KBM-7 (cell line): ENCODE results near the gene TLR8.

Experiments
- DNase-seq: peaks from one replicate; pipeline ENCODE4 v3.0.0-alpha.2; 2015
- in situ Hi-C: fragments of 300-500 bp; cut with MboI; formaldehyde crosslinking; loops from 2 replicates; pipeline ENCODE4 v1.14.3; 2020; ENCODE audit warnings: low sequenced_read_pairs, low pct_unique_long_range_greater_than_20kb, mixed read lengths

Gene TLR8

DNA sequence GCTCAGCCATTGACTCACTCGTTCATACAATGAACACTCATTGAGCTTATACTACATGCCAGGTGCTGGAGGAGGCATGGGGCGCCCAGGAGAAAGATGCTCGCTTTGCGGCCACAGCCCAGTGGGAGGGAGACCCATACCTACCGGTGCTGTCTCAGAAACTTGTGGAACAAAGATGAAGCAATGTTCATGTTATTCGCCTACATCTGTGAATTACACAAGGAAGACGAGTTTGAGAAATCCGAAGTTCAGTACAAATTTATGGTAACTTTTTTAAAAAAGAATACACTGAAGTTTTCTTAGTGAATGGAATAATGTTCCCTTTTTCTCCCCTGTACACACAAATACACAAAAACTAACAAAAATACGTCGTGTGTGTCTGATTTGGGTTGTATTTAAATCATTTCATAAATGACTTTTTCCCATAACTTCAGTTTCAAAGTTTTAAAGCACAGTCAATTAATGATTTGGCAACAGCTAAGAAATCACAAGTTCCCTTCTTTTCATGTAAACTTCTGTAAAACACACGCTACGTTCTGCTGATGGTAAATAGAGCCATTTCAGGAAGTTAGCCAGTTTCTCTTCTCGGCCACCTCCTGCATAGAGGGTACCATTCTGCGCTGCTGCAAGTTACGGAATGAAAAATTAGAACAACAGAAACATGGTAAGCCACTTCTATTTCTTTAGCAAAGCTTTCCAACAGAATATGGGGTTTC, at the start of gene TLR8:
TSS of gene TLR8 (plus strand) at position 575 of the 716 bp plus-strand sequence. CDS start at position 662, 87 bp downstream.
- DNase-seq = no peak
- in situ Hi-C loops = loop anchor here (25.0 kb wide), 1 partner anchor 94 kb away; no protein-coding TSS in a partner anchor

DNA sequence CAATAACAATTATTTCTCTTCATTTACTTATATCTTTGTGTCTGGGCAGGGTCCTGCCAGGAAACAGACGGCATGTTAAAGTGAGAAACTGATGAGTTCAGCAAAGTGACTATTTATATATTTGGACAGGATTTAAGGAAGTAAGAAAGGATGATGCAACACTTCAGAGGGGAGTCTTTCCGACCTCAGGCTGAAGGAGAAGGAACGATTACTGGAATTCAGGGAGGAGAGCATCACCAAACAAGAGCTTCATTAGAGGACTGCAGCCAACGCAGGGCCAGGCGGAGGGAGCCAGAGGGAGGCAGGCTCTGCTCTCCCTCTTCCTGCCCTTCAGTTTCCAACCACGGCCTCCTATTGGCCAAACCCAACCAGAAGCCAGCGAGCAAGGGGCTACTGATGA, 41.1 kb upstream of the TLR8 start:
- in situ Hi-C loops = no loop called here
- peak; percentile 83 for DNase-seq

DNA sequence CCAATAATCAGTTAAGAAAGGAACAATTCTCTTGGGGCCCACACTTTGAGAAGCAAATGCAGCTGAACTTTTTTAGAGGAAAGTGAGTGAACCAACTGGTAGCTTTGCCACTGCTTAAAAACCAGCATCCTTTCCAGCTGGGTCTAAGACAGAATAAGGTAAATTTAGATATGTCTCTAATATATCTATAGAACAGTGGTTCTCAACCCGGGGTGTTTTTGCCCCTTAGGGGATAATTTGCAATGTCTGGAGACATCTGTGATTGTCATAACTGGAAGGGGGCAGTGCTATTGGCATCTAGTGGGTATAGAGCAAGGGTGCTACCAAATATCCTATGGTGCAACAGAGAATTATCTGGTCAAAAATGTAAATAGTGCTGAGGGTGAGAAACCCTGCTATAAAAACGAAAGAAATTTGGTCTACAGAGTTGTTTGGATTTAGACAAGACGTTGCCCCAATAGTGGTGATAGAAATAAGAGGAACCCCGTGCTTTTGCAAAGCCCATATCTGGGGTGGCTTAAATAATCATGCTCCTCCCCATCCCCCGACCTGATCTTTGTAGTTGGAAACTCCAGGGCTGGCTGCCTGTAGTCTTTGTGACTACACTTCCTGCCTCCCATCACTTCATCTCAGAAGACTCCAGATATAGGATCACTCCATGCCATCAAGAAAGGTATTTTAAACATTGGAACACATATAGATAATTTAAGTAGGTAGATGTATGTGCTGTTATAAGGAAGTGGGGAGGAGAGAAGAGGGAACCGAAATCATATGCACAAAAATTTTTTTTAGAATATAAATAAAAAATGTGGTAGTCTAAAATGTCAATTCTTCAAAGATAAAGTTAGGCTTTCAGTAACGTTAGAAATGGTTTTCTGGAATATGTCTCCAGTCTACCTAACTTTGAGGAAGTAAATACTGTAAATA, 39.7 kb upstream of the TLR8 start, which contains the start of gene TLR7:
TSS of gene TLR7 (plus strand) at position 622 of the 927 bp plus-strand sequence. CDS start 507 bp downstream, outside the sequence.
- DNase-seq = no peak
- in situ Hi-C loops = no loop called here

DNA sequence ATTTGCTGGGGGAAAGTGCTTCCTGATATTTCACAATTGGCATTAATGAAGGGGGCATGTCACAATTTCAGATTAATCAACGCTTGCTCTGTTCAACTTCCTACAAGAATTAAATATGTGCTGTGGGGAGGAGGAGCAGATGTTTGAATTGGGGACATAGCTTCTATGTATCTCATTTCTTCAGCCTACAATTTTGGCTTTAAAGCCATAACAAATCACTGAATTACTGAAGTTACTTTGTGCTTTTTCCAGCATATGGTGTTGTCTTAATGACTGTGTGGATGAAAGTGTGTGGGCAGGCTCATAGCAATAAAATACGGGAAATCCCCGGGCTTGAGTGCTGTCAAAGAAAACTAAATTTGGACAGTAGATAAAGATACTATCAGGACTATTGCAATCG, 38.7 kb upstream of the TLR8 start:
- in situ Hi-C loops = no loop called here

DNA sequence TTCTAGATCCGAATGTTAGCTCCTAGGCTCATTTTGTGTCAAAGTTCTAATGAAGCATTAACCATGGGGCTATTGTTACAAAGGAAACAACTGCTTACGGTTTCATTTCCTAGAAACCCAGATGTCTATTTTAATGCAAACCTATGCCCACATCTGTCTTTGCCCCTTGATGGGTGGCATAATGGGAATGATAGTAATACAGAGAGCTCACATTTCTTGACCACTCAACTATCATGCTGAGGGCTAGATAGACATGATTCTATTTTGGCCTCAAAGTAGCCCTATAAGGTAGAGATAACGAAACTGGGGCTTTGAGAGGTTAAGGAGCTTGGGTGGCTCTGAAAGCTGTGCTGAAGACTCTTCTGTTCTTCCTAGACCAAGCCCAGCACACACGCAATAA, 37.7 kb upstream of the TLR8 start:
- in situ Hi-C loops = no loop called here
- no peak for DNase-seq

More for the DNA sequence above, 38.7 kb upstream of the TLR8 start:
- DNase-seq = no peak

DNA sequence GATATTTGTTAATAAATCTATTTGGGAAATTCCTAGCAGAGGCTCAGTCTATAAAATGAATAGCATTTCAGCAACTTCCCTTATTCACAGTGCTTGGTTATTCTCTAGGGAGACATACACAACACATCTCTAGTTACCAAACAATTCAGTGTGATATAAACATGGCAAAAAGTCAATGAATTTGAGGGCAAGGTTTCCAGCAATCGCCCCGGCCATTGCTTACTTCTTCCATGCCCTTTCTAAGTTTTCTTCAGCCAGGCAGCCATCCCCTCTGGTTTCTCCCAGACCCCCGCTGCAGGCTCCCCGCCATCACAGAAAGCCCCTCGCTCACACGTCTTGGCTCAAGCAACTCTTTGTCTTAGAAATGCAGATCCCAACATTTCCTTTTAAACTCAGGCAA, 35.2 kb upstream of the TLR8 start:
- no peak for DNase-seq

DNA sequence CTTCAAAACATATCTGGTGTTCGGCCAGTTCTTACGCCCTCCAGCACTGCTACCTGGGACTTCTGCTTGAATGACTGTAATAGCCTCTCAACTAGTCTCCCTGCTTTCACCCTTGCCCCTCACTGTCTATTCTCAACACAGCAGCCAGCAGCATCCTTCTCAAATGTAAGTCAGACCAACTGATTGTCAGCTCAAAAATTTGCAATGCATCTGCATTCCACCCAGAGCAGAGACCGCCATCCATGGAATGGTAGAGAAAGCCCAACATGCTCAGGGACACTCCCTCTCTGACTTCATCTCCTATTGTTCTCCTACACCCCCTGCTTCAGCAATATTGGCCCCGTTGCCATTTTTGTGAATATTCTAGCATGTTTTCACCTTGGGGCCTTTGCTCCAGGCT, 33.7 kb upstream of the TLR8 start:
- in situ Hi-C loops = no loop called here

More for the DNA sequence above, 35.2 kb upstream of the TLR8 start:
- in situ Hi-C loops = no loop called here

DNA sequence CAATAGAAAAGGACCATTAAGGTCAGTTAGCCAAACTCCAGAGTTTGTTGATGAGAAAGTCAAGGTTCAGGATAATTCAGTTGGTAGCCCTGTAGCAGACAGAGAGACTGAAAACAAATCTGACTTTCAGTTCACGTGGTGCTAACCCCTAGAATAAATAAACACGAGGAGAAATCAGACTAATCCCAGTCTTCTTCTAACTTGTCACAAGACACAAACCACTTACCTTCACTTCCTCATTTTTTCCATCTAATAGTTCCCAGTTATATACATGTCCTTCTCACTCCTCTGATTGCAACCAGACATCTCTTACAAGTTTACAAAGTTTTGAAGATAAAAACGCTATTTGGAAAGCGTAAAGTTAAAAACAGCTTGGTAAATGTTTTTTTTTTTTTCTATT, 31.8 kb upstream of the TLR8 start:
- DNase-seq = no peak

More for the DNA sequence above, 33.7 kb upstream of the TLR8 start:
- no peak for DNase-seq

DNA sequence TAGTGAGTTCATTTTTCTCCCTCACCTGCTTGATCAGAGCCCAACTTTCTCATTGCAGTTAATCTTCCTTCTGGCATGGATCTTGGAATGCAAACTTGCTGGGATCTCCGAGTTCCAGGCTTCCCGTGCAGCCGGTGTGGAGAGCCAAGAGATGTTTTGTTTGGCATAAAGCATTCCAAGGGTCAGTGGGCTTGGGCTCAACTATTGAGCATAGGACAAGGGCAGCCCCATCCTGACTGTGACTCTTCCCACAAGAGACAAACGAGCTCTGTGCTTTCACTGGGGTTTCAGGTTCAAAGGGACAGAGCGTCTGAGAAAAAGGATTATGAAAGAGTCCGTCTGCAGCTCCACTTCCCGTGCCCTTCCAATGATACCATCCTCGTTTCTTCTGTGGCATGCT, 29.0 kb upstream of the TLR8 start:
- in situ Hi-C loops = no loop called here
- DNase-seq = no peak

More for the DNA sequence above, 31.8 kb upstream of the TLR8 start:
- in situ Hi-C loops = no loop called here

DNA sequence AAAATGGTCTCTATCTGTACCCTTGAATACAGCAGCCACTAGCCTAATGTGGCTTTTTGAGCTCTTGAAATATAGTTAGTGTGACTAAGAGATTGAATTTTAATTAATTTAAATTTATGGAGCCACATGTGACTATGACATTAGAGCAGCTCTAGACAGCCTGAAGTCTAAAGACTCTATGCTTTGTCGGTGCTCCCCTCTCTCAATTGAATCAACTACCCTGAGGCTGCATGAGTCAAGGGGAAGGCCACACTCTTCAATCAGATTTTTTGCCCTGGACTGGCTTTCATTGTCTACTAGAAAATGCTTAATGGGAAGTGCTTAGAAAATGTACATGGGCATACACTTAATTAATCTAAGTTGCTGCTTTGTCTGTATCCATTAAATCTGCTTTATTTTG, 27.9 kb upstream of the TLR8 start:
- in situ Hi-C loops = no loop called here
- DNase-seq = no peak

DNA sequence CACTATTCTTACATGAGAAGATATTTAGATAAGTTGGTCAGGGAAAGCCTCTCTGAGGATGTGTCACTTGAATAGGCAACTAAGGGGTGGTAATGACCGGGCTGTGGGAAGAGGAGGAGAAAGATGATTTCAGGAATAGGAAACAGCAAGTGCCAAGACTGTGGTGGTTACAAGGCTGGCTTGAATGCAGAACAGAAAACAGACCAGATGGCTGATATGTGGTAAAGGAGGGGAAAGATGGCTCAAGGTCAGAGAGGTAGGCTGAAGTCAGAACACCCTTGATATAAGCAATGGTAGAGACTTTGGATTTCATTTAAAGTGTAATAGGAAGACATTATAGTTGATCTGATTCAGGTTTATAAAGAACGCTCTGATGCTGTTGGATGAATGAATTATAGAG, 24.5 kb upstream of the TLR8 start:
- no peak for DNase-seq
- in situ Hi-C loops = no loop called here

DNA sequence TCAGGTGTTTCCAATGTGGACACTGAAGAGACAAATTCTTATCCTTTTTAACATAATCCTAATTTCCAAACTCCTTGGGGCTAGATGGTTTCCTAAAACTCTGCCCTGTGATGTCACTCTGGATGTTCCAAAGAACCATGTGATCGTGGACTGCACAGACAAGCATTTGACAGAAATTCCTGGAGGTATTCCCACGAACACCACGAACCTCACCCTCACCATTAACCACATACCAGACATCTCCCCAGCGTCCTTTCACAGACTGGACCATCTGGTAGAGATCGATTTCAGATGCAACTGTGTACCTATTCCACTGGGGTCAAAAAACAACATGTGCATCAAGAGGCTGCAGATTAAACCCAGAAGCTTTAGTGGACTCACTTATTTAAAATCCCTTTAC, 20.9 kb upstream of the TLR8 start:
- no peak for DNase-seq
- in situ Hi-C loops = no loop called here

DNA sequence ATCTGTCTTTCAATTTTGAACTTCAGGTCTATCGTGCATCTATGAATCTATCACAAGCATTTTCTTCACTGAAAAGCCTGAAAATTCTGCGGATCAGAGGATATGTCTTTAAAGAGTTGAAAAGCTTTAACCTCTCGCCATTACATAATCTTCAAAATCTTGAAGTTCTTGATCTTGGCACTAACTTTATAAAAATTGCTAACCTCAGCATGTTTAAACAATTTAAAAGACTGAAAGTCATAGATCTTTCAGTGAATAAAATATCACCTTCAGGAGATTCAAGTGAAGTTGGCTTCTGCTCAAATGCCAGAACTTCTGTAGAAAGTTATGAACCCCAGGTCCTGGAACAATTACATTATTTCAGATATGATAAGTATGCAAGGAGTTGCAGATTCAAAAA, 19.9 kb upstream of the TLR8 start:
- no peak for DNase-seq
- in situ Hi-C loops = no loop called here

DNA sequence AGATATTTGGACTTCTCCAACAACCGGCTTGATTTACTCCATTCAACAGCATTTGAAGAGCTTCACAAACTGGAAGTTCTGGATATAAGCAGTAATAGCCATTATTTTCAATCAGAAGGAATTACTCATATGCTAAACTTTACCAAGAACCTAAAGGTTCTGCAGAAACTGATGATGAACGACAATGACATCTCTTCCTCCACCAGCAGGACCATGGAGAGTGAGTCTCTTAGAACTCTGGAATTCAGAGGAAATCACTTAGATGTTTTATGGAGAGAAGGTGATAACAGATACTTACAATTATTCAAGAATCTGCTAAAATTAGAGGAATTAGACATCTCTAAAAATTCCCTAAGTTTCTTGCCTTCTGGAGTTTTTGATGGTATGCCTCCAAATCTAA, 19.3 kb upstream of the TLR8 start:
- in situ Hi-C loops = no loop called here

DNA sequence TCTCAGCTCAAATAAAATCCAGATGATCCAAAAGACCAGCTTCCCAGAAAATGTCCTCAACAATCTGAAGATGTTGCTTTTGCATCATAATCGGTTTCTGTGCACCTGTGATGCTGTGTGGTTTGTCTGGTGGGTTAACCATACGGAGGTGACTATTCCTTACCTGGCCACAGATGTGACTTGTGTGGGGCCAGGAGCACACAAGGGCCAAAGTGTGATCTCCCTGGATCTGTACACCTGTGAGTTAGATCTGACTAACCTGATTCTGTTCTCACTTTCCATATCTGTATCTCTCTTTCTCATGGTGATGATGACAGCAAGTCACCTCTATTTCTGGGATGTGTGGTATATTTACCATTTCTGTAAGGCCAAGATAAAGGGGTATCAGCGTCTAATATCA, 18.7 kb upstream of the TLR8 start:
- DNase-seq = no peak
- in situ Hi-C loops = no loop called here

More for the DNA sequence above, 19.3 kb upstream of the TLR8 start:
- DNase-seq = no peak

DNA sequence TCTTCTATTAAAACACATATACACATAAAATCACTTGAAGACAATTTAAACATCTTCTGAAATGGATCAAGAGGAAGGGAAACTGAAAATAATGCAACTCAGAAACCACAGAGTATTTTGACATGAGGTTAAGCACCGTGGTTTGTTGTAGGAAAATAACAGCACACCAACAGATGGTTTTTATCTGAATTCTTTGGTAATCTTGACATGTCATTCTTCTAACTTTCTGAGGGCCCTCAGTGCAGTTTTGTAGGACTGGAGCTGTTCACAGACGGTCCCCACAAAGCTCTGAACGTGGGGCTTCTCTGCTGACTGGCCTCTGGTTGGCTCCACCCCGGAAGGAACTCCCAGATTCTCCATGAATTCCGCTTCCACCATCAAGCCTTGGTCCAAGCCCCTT, 16.0 kb upstream of the TLR8 start:
- DNase-seq = no peak
- in situ Hi-C loops = no loop called here

DNA sequence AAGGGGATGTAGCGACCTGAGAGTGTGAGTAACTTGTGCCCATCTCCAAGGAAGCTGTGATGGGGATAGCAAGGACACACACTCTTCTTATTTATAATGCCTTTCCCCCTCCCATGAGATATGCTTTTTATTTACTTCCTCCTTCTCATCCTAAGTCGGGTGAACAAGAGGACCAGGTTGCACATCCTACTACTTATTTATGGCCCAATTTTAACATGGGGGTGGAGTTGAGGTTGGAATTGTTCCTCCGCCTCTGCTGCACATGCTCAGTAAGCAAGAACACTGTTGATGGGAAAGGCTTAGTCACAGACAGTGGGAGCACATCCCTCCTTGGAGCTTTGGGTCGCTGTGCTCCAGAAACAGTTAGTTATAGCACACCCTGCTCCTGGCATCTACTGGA, 15.2 kb upstream of the TLR8 start:
- in situ Hi-C loops = no loop called here

DNA sequence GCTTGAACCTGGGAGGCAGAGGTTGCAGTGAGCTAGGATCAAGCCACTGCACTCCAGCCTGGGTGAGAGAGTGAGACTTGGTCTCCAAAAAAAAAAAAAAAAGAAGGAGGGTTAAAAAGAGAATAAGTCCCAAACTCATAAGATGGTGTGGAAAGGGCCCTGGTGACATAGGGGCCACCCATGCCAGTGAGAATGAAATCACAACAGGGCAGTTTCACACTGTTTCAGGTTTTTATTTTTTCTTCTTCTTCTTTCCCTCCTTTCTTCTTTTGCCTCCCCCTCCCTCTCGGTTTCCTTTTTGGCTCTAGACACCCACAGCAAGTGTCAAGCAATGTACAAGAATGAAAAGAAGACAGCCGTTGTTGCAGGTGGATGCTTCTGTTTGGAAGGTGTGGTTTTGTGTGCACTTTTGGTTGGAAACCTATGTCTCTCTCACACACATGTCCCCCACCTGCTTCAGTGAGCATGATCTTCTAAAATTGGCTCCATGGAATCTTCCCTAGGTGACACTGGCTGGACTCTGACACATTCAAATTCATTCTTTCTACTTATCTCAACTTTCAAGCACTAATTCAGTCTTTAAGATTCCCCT, 14.4 kb upstream of the TLR8 start:
- in situ Hi-C loops = no loop called here
- DNase-seq = no peak

More for the DNA sequence above, 15.2 kb upstream of the TLR8 start:
- no peak for DNase-seq

DNA sequence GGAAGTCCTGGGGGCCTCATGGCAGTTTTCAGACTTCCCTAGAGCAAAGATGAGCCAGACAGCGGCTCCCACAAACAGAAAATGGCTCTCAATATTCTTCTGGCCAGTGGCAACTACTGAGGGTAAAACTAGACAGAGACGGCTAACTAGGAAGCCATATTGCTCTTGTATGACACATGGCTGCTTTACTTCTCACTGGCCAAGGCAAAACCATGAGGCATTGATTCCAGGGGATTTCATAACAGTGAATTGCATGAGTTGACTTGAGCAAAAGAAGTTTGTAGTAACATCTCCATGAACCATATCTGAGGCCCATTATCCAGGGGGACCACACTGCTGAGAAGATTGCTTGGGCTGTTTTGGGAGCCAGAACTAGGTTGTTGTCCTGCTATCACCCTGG, 13.7 kb upstream of the TLR8 start:
- no peak for DNase-seq
- in situ Hi-C loops = no loop called here
